Breast epithelium (tissue), 3 donors: ENCODE results near the gene PC.

ENCODE experiments used
- POLR2AphosphoS5 ChIP-seq, 3 donors: sonication (generic); formaldehyde crosslinking; IDR thresholded peaks; one replicate each; pipeline ENCODE4 v1.6.1; 2017; ENCODE audit warnings: antibody characterized with exemption in 3 of 3
- TF ChIP-seq, protein P1 (sequence below), 3 donors: fragments of 450-650 bp; IDR thresholded peaks; one replicate each; pipeline ENCODE4 v1.5.1; 2016 to 2017; ENCODE audit warnings: antibody characterized with exemption in 3 of 3, mild to moderate bottlenecking in 3 of 3, moderate library complexity in 3 of 3

DNA sequence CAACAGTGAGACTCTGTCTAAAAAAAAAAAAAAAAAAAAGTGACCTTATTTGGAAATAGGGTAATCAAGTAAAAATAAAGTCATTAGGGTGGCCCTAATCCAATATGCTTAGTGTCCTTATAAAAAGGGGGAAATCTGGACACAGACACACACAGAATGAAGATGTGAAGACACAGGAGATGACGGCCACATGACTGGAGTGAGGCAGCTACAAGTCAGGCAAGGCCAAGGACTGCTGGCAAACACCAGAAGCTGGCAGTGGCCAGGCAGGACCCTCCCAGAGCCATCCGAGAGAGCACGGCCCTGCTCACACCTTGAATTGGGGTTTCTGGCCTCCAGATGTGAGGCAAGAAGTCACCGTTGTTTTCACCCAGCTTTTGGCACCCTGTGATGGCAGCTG is 72.7 kb downstream of the PC start:
- TF ChIP-seq, protein P1, sequence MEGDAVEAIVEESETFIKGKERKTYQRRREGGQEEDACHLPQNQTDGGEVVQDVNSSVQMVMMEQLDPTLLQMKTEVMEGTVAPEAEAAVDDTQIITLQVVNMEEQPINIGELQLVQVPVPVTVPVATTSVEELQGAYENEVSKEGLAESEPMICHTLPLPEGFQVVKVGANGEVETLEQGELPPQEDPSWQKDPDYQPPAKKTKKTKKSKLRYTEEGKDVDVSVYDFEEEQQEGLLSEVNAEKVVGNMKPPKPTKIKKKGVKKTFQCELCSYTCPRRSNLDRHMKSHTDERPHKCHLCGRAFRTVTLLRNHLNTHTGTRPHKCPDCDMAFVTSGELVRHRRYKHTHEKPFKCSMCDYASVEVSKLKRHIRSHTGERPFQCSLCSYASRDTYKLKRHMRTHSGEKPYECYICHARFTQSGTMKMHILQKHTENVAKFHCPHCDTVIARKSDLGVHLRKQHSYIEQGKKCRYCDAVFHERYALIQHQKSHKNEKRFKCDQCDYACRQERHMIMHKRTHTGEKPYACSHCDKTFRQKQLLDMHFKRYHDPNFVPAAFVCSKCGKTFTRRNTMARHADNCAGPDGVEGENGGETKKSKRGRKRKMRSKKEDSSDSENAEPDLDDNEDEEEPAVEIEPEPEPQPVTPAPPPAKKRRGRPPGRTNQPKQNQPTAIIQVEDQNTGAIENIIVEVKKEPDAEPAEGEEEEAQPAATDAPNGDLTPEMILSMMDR (IDR thresholded peaks at IDR 0.05): no peak
- no peak for TF ChIP-seq POLR2AphosphoS5 (IDR thresholded peaks at IDR 0.05)
